Measurements from ENCODE around the gene ACTL10. TPM values are rescaled to one million over a fixed set of nuclear protein-coding genes. Genes with fewer than 3 reads are reported as not detected.

The ACTL10 gene
- total and polyA plus RNA-seq, 2 of the 13 experiments (the other 11 are each of a cell fraction or from before 2014, with no cell fraction given), result not detected

DNA sequence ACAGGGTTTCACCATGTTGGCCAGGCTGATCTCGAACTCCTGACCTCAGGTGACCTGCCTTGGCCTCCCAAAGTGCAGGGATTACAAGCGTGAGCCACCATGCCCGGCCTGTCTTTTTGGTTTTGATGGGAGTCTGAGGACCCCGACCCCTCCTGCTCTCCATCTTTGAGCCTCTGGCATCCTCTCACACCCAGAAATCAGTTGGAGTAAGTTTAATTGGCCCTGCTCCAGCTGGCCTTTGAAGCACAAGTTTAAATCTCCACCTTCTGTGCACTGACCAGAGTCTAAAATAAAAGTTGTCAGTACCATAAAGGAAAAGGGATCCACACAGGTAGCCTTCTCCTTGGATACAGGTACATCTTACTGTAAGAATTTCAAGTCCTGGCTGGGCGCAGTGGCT lies 20.6 kb upstream of the ACTL10 start:
- 95% methylated on average over 5 of the region's 5 CpGs for WGBS (ENCODE audit: low lambda C conversion rate)
- TF ChIP-seq ZNF773 (CRISPR knock-in tag; IDR thresholded peaks at IDR 0.05; ENCODE audit: borderline replicate concordance) (no peak), ZNF136 (CRISPR knock-in tag; IDR thresholded peaks at IDR 0.05; ENCODE audit: low read depth) (no peak), TEAD3 (CRISPR knock-in tag; optimal IDR thresholded peaks at IDR 0.05; ENCODE audit: borderline replicate concordance) (no peak), PRMT3 (CRISPR knock-in tag; IDR thresholded peaks at IDR 0.05; ENCODE audit: borderline replicate concordance, low read depth) (no peak)
- TF ChIP-seq, protein P1, sequence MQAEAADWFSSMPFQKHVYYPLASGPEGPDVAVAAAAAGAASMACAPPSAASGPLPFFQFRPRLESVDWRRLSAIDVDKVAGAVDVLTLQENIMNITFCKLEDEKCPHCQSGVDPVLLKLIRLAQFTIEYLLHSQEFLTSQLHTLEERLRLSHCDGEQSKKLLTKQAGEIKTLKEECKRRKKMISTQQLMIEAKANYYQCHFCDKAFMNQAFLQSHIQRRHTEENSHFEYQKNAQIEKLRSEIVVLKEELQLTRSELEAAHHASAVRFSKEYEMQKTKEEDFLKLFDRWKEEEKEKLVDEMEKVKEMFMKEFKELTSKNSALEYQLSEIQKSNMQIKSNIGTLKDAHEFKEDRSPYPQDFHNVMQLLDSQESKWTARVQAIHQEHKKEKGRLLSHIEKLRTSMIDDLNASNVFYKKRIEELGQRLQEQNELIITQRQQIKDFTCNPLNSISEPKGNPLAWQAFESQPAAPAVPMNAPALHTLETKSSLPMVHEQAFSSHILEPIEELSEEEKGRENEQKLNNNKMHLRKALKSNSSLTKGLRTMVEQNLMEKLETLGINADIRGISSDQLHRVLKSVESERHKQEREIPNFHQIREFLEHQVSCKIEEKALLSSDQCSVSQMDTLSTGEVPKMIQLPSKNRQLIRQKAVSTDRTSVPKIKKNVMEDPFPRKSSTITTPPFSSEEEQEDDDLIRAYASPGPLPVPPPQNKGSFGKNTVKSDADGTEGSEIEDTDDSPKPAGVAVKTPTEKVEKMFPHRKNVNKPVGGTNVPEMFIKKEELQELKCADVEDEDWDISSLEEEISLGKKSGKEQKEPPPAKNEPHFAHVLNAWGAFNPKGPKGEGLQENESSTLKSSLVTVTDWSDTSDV (CRISPR knock-in tag; IDR thresholded peaks at IDR 0.05), result 0 out of 2 replicates have a peak, but pooled peaks have one; percentile 35
- no peak overlapping the region for H3K9ac ChIP-seq (ENCODE audit: insufficient read depth, low read depth, low read length)
- peaks cover 24 to 35% of the 10 kb centered on the region in 2 experiments for H3K36me3 ChIP-seq (replicated peaks in 1 of 2; ENCODE audit: control insufficient read depth in 1 of 2, insufficient read depth in 2 of 2, low read length in 2 of 2)
- intact Hi-C loops (cut with micrococcal nuclease; ENCODE audit: unreplicated experiment), result no loop called here
- CTCF ChIA-PET (ENCODE audit: low intra/inter-chr PET ratio, low total read pairs), result no interaction called here
- H3K4me2 ChIP-seq (ENCODE audit: low read depth, low read length), result no peak overlapping the region
- in situ Hi-C loops (cut with HindIII; ENCODE audit: extremely low pct_ligation_motif_present, low pct_unique_long_range_greater_than_20kb), result loop anchor here (10.0 kb wide), 1 partner anchor 131 kb away; no protein-coding TSS in a partner anchor
- no TSS peak for BruUV-seq (replicated peaks)
- H3K4me3 ChIP-seq (replicated peaks in 1 of 3; ENCODE audit: insufficient read depth in 1 of 3, low read depth in 2 of 3, low read length in 3 of 3), result no peak overlapping the region
- no peak overlapping the region for H3K27ac ChIP-seq (ENCODE audit: extremely low read length, insufficient read depth, low read length)
- POLR2A ChIA-PET, result no interaction called here
- DNase-seq (ENCODE audit: low spot score) (no peak), FAIRE-seq (no peak), ATAC-seq (no peak)
- H2AFZ ChIP-seq (ENCODE audit: low read length), result no peak overlapping the region
- no peaks in the 10 kb centered on the region for H3K79me2 ChIP-seq (ENCODE audit: insufficient read depth, low read length)
- no peaks in the 10 kb centered on the region; the same call in 1 of the 2 replicates for H4K20me1 ChIP-seq (ENCODE audit: insufficient read depth, low read length)
- no peaks in the 10 kb centered on the region for H3K9me3 ChIP-seq (ENCODE audit: low read length)
- H3K4me1 ChIP-seq (ENCODE audit: insufficient read depth, low read length), result no peaks in the 10 kb centered on the region
- H3K27me3 ChIP-seq (ENCODE audit: control insufficient read depth in 1 of 2, insufficient read depth in 2 of 2, low read length in 2 of 2), result no peaks in the 10 kb centered on the region
